K562 (cell line): Measurements from ENCODE around the gene EYA2. TPM values are rescaled to one million over a fixed set of nuclear protein-coding genes. Genes with fewer than 3 reads are reported as not detected.

Experiments
- CEBPB ChIP-seq: fragments of 450-650 bp; IDR thresholded peaks from 2 replicates; pipeline ENCODE4 v1.6.1; 2016; ENCODE audit warnings: missing genetic modification characterization, missing compliant biosample characterization
- GABPA ChIP-seq: fragments of 200-800 bp; sonication (Bioruptor generic); conservative IDR thresholded peaks from 2 replicates; pipeline ENCODE4 v1.6.1; 2016; ENCODE audit warnings: low read depth, missing genetic modification characterization, missing compliant biosample characterization
- SRF ChIP-seq, 2 experiments: fragments of 250-450, 450-650 bp in 1 of 2; sonication (Bioruptor Pico) in 1 of 2; sonication (generic) in 1 of 2; formaldehyde crosslinking; IDR thresholded peaks; 2 replicates each; pipeline versions ENCODE4 v1.5.0 to v1.5.1; 2020 to 2022; ENCODE audit warnings: mild to moderate bottlenecking in 1 of 2, missing genetic modification reagents in 1 of 2
- SRSF1 ChIP-seq: fragments of 200-400 bp; formaldehyde crosslinking; IDR thresholded peaks from 2 replicates; pipeline ENCODE4 v1.6.1; 2017; ENCODE audit warnings: mild to moderate bottlenecking, low read depth, low read length, moderate library complexity
- SRSF7 ChIP-seq: fragments of 200-400 bp; formaldehyde crosslinking; optimal IDR thresholded peaks from 2 replicates; pipeline ENCODE3; 2017; ENCODE audit warnings: mild to moderate bottlenecking, low read depth, low read length
- ZKSCAN1 ChIP-seq: fragments of 150-350 bp; IDR thresholded peaks from 2 replicates; pipeline ENCODE4 v1.6.1; 2016; ENCODE audit warnings: low read depth, low read length
- ZNF143 ChIP-seq: sonication (generic); formaldehyde crosslinking; IDR thresholded peaks from 2 replicates; pipeline ENCODE4 v1.9.0; 2022; ENCODE audit warnings: mild to moderate bottlenecking, missing genetic modification reagents
- ZNF24 ChIP-seq: fragments of 450-650 bp; IDR thresholded peaks from 2 replicates; pipeline ENCODE4 v1.6.1; 2016
- ZNF41 ChIP-seq: fragments of 250-450 bp; sonication (Bioruptor Pico); conservative IDR thresholded peaks from 2 replicates; pipeline ENCODE4 v1.4.0; 2020; ENCODE audit warnings: mild to moderate bottlenecking
- polyA plus RNA-seq, 8 experiments: library from polyadenylated mRNA; depleted of rRNA in 4 of 8; stranded (reverse) in 5 of 8; unstranded in 3 of 8; fragments of >200 nt; fragmentation: Nextera tagmentation in 2 of 8; fragmentation: Illumina TruSeq in 1 of 8; extraction: Ambion mirVana in 2 of 8; extraction: Trizol in 1 of 8; gene quantifications; 2 replicates each; pipeline versions ENCODE4 v1.2.1 to v1.2.3, GENCODE V29; 2011 to 2014; ENCODE audit warnings: inconsistent platforms in 1 of 8, missing spikeins in 1 of 8
- total RNA-seq, 7 experiments: library from RNA; depleted of rRNA in 6 of 7; stranded (reverse); fragments of >200 nt in 6 of 7; fragmentation: Illumina TruSeq in 2 of 7; extraction: Trizol in 2 of 7; gene quantifications; 2 replicates each; pipeline versions ENCODE4 v1.2.1 to v1.2.3, GENCODE V29; 2011 to 2021; ENCODE audit warnings: low replicate concordance in 1 of 7
- TF ChIP-seq, protein P1 (sequence below): fragments of 450-650 bp; IDR thresholded peaks from 2 replicates; pipeline ENCODE4 v1.6.1; 2016; ENCODE audit warnings: mild to moderate bottlenecking, moderate library complexity
- TF ChIP-seq, protein P2 (sequence below): fragments of 450-650 bp; conservative IDR thresholded peaks from 2 replicates; pipeline ENCODE4 v1.6.1; 2016; ENCODE audit warnings: missing genetic modification characterization, low read depth, mild to moderate bottlenecking, missing compliant biosample characterization, moderate library complexity
- TF ChIP-seq, protein P3 (sequence below): sonication (generic); formaldehyde crosslinking; IDR thresholded peaks from 2 replicates; pipeline ENCODE4 v1.8.1; 2022; ENCODE audit warnings: missing genetic modification reagents

Gene EYA2
- total and polyA plus RNA-seq, 9 of the 15 experiments (the other 6 are each of a cell fraction or from before 2014, with no cell fraction given): 0.03 TPM; not detected in 8

DNA sequence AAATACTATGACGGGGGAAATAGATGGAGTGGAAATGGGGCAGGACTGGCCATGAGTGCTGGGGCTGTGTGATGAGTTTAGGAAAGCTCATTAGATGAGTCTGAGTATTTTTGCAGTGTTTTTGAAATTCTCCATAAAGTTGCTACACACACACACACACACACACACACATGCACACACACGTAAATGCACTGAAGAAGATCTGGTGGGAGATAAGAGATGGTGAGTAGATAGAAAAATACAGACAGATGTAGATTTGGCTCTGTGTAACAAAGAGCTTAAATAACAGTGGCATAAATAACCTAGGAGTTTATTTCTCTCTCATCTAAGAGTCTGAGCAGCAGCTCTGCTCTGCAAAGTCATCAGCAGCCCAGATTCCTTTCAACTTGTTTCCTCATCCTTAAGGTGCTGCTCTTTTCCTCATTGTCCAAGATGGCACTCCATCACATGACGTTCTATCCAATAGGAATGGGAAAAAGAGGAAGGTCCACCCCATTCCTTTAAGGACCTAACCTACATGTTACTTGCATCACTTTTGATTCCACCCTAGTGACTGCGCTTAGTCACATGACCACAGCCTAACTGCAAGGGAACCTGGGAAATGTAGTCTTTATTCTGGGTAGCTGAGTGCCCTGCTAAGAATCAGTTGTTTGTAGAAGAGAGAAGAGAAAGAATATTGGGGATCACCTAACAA is 76.4 kb downstream of the EYA2 start (continued):
- TF ChIP-seq, protein P1, sequence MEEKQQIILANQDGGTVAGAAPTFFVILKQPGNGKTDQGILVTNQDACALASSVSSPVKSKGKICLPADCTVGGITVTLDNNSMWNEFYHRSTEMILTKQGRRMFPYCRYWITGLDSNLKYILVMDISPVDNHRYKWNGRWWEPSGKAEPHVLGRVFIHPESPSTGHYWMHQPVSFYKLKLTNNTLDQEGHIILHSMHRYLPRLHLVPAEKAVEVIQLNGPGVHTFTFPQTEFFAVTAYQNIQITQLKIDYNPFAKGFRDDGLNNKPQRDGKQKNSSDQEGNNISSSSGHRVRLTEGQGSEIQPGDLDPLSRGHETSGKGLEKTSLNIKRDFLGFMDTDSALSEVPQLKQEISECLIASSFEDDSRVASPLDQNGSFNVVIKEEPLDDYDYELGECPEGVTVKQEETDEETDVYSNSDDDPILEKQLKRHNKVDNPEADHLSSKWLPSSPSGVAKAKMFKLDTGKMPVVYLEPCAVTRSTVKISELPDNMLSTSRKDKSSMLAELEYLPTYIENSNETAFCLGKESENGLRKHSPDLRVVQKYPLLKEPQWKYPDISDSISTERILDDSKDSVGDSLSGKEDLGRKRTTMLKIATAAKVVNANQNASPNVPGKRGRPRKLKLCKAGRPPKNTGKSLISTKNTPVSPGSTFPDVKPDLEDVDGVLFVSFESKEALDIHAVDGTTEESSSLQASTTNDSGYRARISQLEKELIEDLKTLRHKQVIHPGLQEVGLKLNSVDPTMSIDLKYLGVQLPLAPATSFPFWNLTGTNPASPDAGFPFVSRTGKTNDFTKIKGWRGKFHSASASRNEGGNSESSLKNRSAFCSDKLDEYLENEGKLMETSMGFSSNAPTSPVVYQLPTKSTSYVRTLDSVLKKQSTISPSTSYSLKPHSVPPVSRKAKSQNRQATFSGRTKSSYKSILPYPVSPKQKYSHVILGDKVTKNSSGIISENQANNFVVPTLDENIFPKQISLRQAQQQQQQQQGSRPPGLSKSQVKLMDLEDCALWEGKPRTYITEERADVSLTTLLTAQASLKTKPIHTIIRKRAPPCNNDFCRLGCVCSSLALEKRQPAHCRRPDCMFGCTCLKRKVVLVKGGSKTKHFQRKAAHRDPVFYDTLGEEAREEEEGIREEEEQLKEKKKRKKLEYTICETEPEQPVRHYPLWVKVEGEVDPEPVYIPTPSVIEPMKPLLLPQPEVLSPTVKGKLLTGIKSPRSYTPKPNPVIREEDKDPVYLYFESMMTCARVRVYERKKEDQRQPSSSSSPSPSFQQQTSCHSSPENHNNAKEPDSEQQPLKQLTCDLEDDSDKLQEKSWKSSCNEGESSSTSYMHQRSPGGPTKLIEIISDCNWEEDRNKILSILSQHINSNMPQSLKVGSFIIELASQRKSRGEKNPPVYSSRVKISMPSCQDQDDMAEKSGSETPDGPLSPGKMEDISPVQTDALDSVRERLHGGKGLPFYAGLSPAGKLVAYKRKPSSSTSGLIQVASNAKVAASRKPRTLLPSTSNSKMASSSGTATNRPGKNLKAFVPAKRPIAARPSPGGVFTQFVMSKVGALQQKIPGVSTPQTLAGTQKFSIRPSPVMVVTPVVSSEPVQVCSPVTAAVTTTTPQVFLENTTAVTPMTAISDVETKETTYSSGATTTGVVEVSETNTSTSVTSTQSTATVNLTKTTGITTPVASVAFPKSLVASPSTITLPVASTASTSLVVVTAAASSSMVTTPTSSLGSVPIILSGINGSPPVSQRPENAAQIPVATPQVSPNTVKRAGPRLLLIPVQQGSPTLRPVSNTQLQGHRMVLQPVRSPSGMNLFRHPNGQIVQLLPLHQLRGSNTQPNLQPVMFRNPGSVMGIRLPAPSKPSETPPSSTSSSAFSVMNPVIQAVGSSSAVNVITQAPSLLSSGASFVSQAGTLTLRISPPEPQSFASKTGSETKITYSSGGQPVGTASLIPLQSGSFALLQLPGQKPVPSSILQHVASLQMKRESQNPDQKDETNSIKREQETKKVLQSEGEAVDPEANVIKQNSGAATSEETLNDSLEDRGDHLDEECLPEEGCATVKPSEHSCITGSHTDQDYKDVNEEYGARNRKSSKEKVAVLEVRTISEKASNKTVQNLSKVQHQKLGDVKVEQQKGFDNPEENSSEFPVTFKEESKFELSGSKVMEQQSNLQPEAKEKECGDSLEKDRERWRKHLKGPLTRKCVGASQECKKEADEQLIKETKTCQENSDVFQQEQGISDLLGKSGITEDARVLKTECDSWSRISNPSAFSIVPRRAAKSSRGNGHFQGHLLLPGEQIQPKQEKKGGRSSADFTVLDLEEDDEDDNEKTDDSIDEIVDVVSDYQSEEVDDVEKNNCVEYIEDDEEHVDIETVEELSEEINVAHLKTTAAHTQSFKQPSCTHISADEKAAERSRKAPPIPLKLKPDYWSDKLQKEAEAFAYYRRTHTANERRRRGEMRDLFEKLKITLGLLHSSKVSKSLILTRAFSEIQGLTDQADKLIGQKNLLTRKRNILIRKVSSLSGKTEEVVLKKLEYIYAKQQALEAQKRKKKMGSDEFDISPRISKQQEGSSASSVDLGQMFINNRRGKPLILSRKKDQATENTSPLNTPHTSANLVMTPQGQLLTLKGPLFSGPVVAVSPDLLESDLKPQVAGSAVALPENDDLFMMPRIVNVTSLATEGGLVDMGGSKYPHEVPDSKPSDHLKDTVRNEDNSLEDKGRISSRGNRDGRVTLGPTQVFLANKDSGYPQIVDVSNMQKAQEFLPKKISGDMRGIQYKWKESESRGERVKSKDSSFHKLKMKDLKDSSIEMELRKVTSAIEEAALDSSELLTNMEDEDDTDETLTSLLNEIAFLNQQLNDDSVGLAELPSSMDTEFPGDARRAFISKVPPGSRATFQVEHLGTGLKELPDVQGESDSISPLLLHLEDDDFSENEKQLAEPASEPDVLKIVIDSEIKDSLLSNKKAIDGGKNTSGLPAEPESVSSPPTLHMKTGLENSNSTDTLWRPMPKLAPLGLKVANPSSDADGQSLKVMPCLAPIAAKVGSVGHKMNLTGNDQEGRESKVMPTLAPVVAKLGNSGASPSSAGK: peak; percentile 20; the same call in 1 of the 2 replicates
- TF ChIP-seq SRSF7: no peak
- TF ChIP-seq, protein P2, sequence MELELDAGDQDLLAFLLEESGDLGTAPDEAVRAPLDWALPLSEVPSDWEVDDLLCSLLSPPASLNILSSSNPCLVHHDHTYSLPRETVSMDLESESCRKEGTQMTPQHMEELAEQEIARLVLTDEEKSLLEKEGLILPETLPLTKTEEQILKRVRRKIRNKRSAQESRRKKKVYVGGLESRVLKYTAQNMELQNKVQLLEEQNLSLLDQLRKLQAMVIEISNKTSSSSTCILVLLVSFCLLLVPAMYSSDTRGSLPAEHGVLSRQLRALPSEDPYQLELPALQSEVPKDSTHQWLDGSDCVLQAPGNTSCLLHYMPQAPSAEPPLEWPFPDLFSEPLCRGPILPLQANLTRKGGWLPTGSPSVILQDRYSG: no peak
- TF ChIP-seq GABPA (tag): 0 out of 2 replicates have a peak, but pooled peaks have one; percentile 16
- TF ChIP-seq ZNF24: no peak
- TF ChIP-seq ZKSCAN1: no peak
- TF ChIP-seq ZNF41 (CRISPR knock-in tag): no peak
- TF ChIP-seq, protein P3, sequence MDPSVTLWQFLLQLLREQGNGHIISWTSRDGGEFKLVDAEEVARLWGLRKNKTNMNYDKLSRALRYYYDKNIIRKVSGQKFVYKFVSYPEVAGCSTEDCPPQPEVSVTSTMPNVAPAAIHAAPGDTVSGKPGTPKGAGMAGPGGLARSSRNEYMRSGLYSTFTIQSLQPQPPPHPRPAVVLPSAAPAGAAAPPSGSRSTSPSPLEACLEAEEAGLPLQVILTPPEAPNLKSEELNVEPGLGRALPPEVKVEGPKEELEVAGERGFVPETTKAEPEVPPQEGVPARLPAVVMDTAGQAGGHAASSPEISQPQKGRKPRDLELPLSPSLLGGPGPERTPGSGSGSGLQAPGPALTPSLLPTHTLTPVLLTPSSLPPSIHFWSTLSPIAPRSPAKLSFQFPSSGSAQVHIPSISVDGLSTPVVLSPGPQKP (CRISPR knock-in tag): no peak
- TF ChIP-seq CEBPB (tag): peak; percentile 84
- peak; percentile 86 for TF ChIP-seq ZNF143 (CRISPR knock-in tag)
- TF ChIP-seq SRF (CRISPR knock-in tag; IDR thresholded peaks at IDR 0.05): peak in 1 of 2 experiments; percentile 90; a peak in 1 of 4 replicates
- TF ChIP-seq SRSF1: no peak
